Muscle layer of duodenum (tissue), 2 donors: ENCODE results near the gene FRMD7.
"Not testable (repeated sequence)": the region's sequence is repeated elsewhere in the genome, so short reads cannot be mapped to it uniquely, and the experiment has no call there.

Experiments
- H3K27ac ChIP-seq: one replicate; pipeline ENCODE4 v1.7.0; 2013; ENCODE audit warnings: mild to moderate bottlenecking, low read length
- H3K27me3 ChIP-seq: one replicate; pipeline ENCODE4 v1.7.0; 2013; ENCODE audit warnings: low read depth, mild to moderate bottlenecking, control low read depth, low read length
- H3K36me3 ChIP-seq, 2 donors: one replicate each; pipeline ENCODE4 v1.7.0; 2013; ENCODE audit warnings: low read length in 2 of 2, control low read depth in 1 of 2, mild to moderate bottlenecking in 1 of 2; ENCODE audit not compliant: insufficient read depth in 2 of 2, control insufficient read depth in 1 of 2
- H3K4me1 ChIP-seq, 2 donors: one replicate each; pipeline ENCODE4 v1.7.0; 2013; ENCODE audit warnings: low read length in 2 of 2, mild to moderate bottlenecking in 2 of 2, control low read depth in 1 of 2, moderate library complexity in 1 of 2; ENCODE audit not compliant: insufficient read depth in 2 of 2, control insufficient read depth in 1 of 2
- H3K4me3 ChIP-seq, 2 donors: one replicate each; pipeline ENCODE4 v1.7.0; 2013; ENCODE audit warnings: low read length in 2 of 2, low read depth in 1 of 2, mild to moderate bottlenecking in 1 of 2
- H3K9me3 ChIP-seq, 2 donors: one replicate each; pipeline ENCODE4 v1.7.0; 2013; ENCODE audit warnings: low read length in 2 of 2, control low read depth in 1 of 2, mild to moderate bottlenecking in 1 of 2; ENCODE audit not compliant: control insufficient read depth in 1 of 2
- donor health status: healthy.

The FRMD7 gene

GRCh38 chrX:132120913-132121312 lies 6.9 kb downstream of the FRMD7 start:
- no peaks in the 10 kb centered on the region for H3K27me3 ChIP-seq
- H3K9me3 ChIP-seq: no peaks in the 10 kb centered on the region
- H3K4me3 ChIP-seq: no peak overlapping the region
- H3K36me3 ChIP-seq: no peaks in the 10 kb centered on the region
- H3K27ac ChIP-seq: no peak overlapping the region
- no peaks in the 10 kb centered on the region for H3K4me1 ChIP-seq

- Histone ChIP-seq H3K9me3 (no peaks in the 10 kb centered on the region), H3K27me3 (no peaks in the 10 kb centered on the region)
Measured at GRCh38 chrX:132119821-132120515, 7.9 kb downstream of the FRMD7 start.

GRCh38 chrX:132119283-132119682 lies 8.5 kb downstream of the FRMD7 start:
- no peaks in the 10 kb centered on the region for H3K36me3 ChIP-seq
- H3K27ac ChIP-seq: no peak overlapping the region
- no peaks in the 10 kb centered on the region for H3K27me3 ChIP-seq
- no peak overlapping the region for H3K4me3 ChIP-seq
- no peaks in the 10 kb centered on the region for H3K9me3 ChIP-seq
- H3K4me1 ChIP-seq: no peaks in the 10 kb centered on the region

More at GRCh38 chrX:132119821-132120515, 7.9 kb downstream of the FRMD7 start:
- H3K4me3 ChIP-seq: no peak overlapping the region
- H3K4me1 ChIP-seq: no peaks in the 10 kb centered on the region
- no peak overlapping the region for H3K27ac ChIP-seq
- H3K36me3 ChIP-seq: no peaks in the 10 kb centered on the region

GRCh38 chrX:132118358-132118757 lies 9.5 kb downstream of the FRMD7 start:
- no peaks in the 10 kb centered on the region for H3K36me3 ChIP-seq
- H3K27ac ChIP-seq: no peak overlapping the region
- no peaks in the 10 kb centered on the region for H3K27me3 ChIP-seq
- H3K4me1 ChIP-seq: no peaks in the 10 kb centered on the region
- no peak overlapping the region for H3K4me3 ChIP-seq
- no peaks in the 10 kb centered on the region for H3K9me3 ChIP-seq

- Histone ChIP-seq H3K4me1 (no peaks in the 10 kb centered on the region), H3K27ac (no peak overlapping the region), H3K4me3 (no peak overlapping the region), H3K9me3 (no peaks in the 10 kb centered on the region), H3K36me3 (no peaks in the 10 kb centered on the region), H3K27me3 (no peaks in the 10 kb centered on the region)
Measured at GRCh38 chrX:132115792-132116191, 12.0 kb downstream of the FRMD7 start.

- H3K9me3 ChIP-seq: no peaks in the 10 kb centered on the region
- no peak overlapping the region for H3K27ac ChIP-seq
Measured at GRCh38 chrX:132114607-132115006, 13.2 kb downstream of the FRMD7 start.

GRCh38 chrX:132107291-132107690 lies 20.5 kb downstream of the FRMD7 start:
- no peaks in the 10 kb centered on the region for H3K36me3 ChIP-seq

More at GRCh38 chrX:132114607-132115006, 13.2 kb downstream of the FRMD7 start:
- Histone ChIP-seq H3K27me3 (no peaks in the 10 kb centered on the region), H3K4me3 (no peak overlapping the region), H3K4me1 (no peaks in the 10 kb centered on the region), H3K36me3 (no peaks in the 10 kb centered on the region)

GRCh38 chrX:132101799-132102198 lies 26.0 kb downstream of the FRMD7 start:
- no peaks in the 10 kb centered on the region for H3K36me3 ChIP-seq
- H3K9me3 ChIP-seq: no peaks in the 10 kb centered on the region
- no peak overlapping the region for H3K27ac ChIP-seq
- H3K27me3 ChIP-seq: no peaks in the 10 kb centered on the region
- H3K4me1 ChIP-seq: no peaks in the 10 kb centered on the region
- no peak overlapping the region for H3K4me3 ChIP-seq

More at GRCh38 chrX:132107291-132107690, 20.5 kb downstream of the FRMD7 start:
- H3K4me3 ChIP-seq: no peak overlapping the region
- no peaks in the 10 kb centered on the region for H3K4me1 ChIP-seq
- H3K9me3 ChIP-seq: no peaks in the 10 kb centered on the region
- no peak overlapping the region for H3K27ac ChIP-seq
- no peaks in the 10 kb centered on the region for H3K27me3 ChIP-seq

- Histone ChIP-seq H3K27ac (no peak overlapping the region), H3K9me3 (no peaks in the 10 kb centered on the region)
Measured at GRCh38 chrX:132101206-132101605, 26.6 kb downstream of the FRMD7 start.

GRCh38 chrX:132098704-132099103 lies 29.1 kb downstream of the FRMD7 start:
- not testable (repeated sequence) for H3K4me3 ChIP-seq, H3K27me3 ChIP-seq, H3K36me3 ChIP-seq, H3K27ac ChIP-seq, H3K4me1 ChIP-seq, H3K9me3 ChIP-seq

More at GRCh38 chrX:132101206-132101605, 26.6 kb downstream of the FRMD7 start:
- Histone ChIP-seq H3K4me1 (no peaks in the 10 kb centered on the region), H3K27me3 (no peaks in the 10 kb centered on the region), H3K36me3 (no peaks in the 10 kb centered on the region), H3K4me3 (no peak overlapping the region)

- H3K27ac ChIP-seq: no peak overlapping the region
- H3K27me3 ChIP-seq: no peaks in the 10 kb centered on the region
- H3K4me1 ChIP-seq: no peaks in the 10 kb centered on the region
- no peaks in the 10 kb centered on the region for H3K36me3 ChIP-seq
- H3K4me3 ChIP-seq: no peak overlapping the region
- no peaks in the 10 kb centered on the region for H3K9me3 ChIP-seq
Measured at GRCh38 chrX:132094164-132094563, 33.7 kb downstream of the FRMD7 start.
